Suprapubic skin (tissue), 4 donors: ENCODE measurements around the gene ITPR2.

ENCODE experiments used
- EP300 ChIP-seq: sonication (generic); formaldehyde crosslinking; IDR thresholded peaks from one replicate; pipeline ENCODE4 v1.6.1; 2017; ENCODE audit warnings: antibody characterized with exemption
- POLR2A ChIP-seq, 2 donors: fragments of 450-650 bp; IDR thresholded peaks; one replicate each; pipeline ENCODE4 v1.6.1; 2017; ENCODE audit warnings: antibody characterized with exemption in 2 of 2, mild to moderate bottlenecking in 2 of 2, moderate library complexity in 2 of 2
- POLR2AphosphoS5 ChIP-seq, 3 donors: sonication (generic); formaldehyde crosslinking; IDR thresholded peaks; one replicate each; pipeline ENCODE4 v1.6.1; 2017; ENCODE audit warnings: antibody characterized with exemption in 3 of 3
- TF ChIP-seq, protein P1 (sequence below), 2 donors: fragments of 200-600 bp in 1 of 2; fragments of 450-650 bp in 1 of 2; sonication (generic) in 1 of 2; IDR thresholded peaks; one replicate each; pipeline ENCODE4 v1.5.1; 2016 to 2019; ENCODE audit warnings: antibody characterized with exemption in 2 of 2, mild to moderate bottlenecking in 1 of 2, moderate library complexity in 1 of 2

DNA sequence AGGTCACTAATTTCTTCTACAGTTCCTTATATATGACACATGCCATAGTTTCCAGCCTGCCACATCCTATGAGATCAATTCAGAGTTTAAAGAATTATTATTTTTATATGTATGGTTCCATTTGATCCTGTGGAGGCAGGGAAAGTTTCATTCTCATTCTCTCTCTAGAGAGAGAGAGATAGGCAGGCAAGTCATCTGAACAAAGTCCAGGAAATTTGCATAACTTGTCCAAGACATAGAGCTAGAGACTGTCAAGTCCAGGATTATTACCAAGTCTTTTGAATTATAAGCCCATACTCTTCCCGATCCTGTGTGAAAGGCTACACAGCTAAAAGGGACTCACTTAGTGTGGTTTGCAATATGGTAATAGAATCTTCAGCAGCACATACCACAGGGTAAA, 422.3 kb downstream of the ITPR2 start:
- TF ChIP-seq, protein P1, sequence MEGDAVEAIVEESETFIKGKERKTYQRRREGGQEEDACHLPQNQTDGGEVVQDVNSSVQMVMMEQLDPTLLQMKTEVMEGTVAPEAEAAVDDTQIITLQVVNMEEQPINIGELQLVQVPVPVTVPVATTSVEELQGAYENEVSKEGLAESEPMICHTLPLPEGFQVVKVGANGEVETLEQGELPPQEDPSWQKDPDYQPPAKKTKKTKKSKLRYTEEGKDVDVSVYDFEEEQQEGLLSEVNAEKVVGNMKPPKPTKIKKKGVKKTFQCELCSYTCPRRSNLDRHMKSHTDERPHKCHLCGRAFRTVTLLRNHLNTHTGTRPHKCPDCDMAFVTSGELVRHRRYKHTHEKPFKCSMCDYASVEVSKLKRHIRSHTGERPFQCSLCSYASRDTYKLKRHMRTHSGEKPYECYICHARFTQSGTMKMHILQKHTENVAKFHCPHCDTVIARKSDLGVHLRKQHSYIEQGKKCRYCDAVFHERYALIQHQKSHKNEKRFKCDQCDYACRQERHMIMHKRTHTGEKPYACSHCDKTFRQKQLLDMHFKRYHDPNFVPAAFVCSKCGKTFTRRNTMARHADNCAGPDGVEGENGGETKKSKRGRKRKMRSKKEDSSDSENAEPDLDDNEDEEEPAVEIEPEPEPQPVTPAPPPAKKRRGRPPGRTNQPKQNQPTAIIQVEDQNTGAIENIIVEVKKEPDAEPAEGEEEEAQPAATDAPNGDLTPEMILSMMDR (IDR thresholded peaks at IDR 0.05), result no peak
- no peak for TF ChIP-seq POLR2AphosphoS5 (IDR thresholded peaks at IDR 0.05)
- no peak for TF ChIP-seq EP300
- TF ChIP-seq POLR2A (IDR thresholded peaks at IDR 0.05), result no peak
